Adrenal gland (tissue), 12 donors: Measurements from ENCODE around the gene CD33. TPM values are rescaled to one million over a fixed set of nuclear protein-coding genes. Genes with fewer than 3 reads are reported as not detected.
A peak's percentile ranks its signal among the peaks of the same experiment; 100 is the strongest.

Experiments used
- DNase-seq, 7 donors: peaks; one replicate each; pipeline ENCODE4 v3.0.0-alpha.2; 2019 to 2020
- H3K27ac ChIP-seq, 5 donors: fragments of 200-600 bp; sonication (generic) in 4 of 5; 1 replicate in 3 of 5; 2 replicates in 2 of 5; pipeline versions ENCODE4 v1.5.1 to v1.8.0; 2016 to 2020; ENCODE audit warnings: mild to moderate bottlenecking in 1 of 5
- H3K27me3 ChIP-seq: fragments of 200-600 bp; 2 replicates; pipeline ENCODE4 v1.8.0; 2021
- H3K36me3 ChIP-seq, 2 donors: fragments of 200-600 bp; replicated peaks in 1 of 2; 1 replicate in 1 of 2; 2 replicates in 1 of 2; pipeline versions ENCODE4 v1.5.1 to v1.8.0; 2018 to 2022
- H3K4me1 ChIP-seq, 2 donors: fragments of 200-600 bp; replicated peaks in 1 of 2; 1 replicate in 1 of 2; 2 replicates in 1 of 2; pipeline versions ENCODE4 v1.5.1 to v1.8.0; 2018 to 2021
- H3K4me3 ChIP-seq, 4 donors: fragments of 200-600 bp; sonication (generic) in 3 of 4; one replicate each; pipeline ENCODE4 v1.5.1; 2016 to 2018
- H3K9me3 ChIP-seq, 3 donors: fragments of 200-600 bp; sonication (generic) in 1 of 3; replicated peaks in 1 of 3; 1 replicate in 2 of 3; 2 replicates in 1 of 3; pipeline versions ENCODE4 v1.5.1 to v1.8.0; 2016 to 2021
- POLR2A ChIP-seq, 2 donors: fragments of 450-650 bp; IDR thresholded peaks; one replicate each; pipeline ENCODE4 v1.6.1; 2017; ENCODE audit warnings: antibody characterized with exemption in 2 of 2, mild to moderate bottlenecking in 2 of 2, moderate library complexity in 1 of 2
- WGBS, 4 donors: extraction: QIAGEN DNeasy Blood & Tissue Kit in 2 of 4; methylation state at CpG; one replicate each; pipeline versions ENCODE4 v1.1.5 to v1.1.7; 2013 to 2017; 5-methylcytosine and 5-hydroxymethylcytosine counted together
- intact Hi-C, 2 donors: fragments of 100-400 bp; cut with DNase I; formaldehyde crosslinking; loops; one replicate each; pipeline versions ENCODE4 v1.14.1 to v1.15.0; 2022 to 2023
- polyA plus RNA-seq, 3 donors: library from polyadenylated mRNA; stranded (reverse); fragments of 200-250 nt in 2 of 3; fragments of 350-450 nt in 1 of 3; fragmentation: Illumina TruSeq in 1 of 3; extraction: RNeasy Lipid Tissue Mini Kit (QIAGEN cat#74804) in 1 of 3; gene quantifications; one replicate each; pipeline ENCODE4 v1.2.3, GENCODE V29; 2013 to 2014
- total RNA-seq, 9 donors: library from RNA; depleted of rRNA in 4 of 9; stranded (reverse); fragments of >200 nt in 4 of 9; fragments of 120-200 nt in 1 of 9; fragmentation: NEBNext Ultra II Directional in 1 of 9; extraction: Animal tissue kit (Norgen Biotek cat#: 25700) in 1 of 9; gene quantifications; one replicate each; pipeline versions ENCODE4 v1.1.0 to v1.2.4, GENCODE V29; 2013 to 2023
- TF ChIP-seq, protein P1 (sequence below), 6 experiments: fragments of 450-650 bp in 4 of 6; fragments of 200-600 bp in 2 of 6; sonication (generic) in 1 of 6; IDR thresholded peaks; 1 replicate in 5 of 6; 2 replicates in 1 of 6; pipeline versions ENCODE4 v1.5.1 to v1.8.0; 2016 to 2021; ENCODE audit warnings: antibody characterized with exemption in 6 of 6, mild to moderate bottlenecking in 2 of 6, moderate library complexity in 1 of 6
- donor health status: healthy with polysubstance abuse.
- donor health status: Bipolar disorder and iron deficiency.
- donor health status: DM: yes; HTN: yes; CAD: no.
- donor health status: DM: no; HTN: no; CAD: no.
- donor health status: DM: no; HTN: no; CAD: no.
- donor health status: DM: yes; HTN: yes; CAD: no.

The CD33 gene
- total and polyA plus RNA-seq, 12 donors, result 2.2 to 21.8 (median 11.4) TPM

DNA sequence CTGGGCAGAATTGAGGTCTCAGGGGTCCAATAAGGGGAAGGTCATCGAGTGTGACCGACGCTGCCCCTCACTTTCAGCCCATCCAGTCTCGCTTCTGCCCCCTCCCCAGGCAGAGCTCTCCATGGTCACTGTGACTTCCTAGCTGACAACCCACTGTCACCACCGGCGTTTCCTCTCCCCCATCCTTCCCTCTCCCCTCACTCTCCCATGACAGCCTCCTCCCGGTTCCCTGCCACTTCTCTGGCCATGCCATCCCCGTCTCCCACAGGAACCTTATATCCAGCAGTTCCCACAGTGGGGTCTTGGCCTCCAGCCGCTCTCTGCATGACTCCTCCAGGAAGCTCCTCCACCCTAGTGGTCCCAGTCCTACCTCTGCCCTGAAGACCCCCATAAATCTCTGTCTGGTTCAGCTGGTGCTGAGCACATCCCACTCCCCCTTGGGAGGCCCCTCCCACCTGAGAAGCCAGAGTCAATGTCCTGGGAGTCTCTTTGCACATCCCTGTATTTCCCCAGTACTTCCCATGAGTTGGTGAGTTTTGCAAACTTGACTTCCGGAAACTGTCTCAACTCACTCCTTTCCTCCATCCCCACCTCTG, 24.7 kb upstream of the CD33 start:
- no peaks in the 10 kb centered on the region for H3K4me1 ChIP-seq
- H3K36me3 ChIP-seq, result no peaks in the 10 kb centered on the region
- peaks cover 2% of the 10 kb centered on the region for H3K27me3 ChIP-seq
- no peaks in the 10 kb centered on the region for H3K9me3 ChIP-seq
- no peak for DNase-seq
- 54 to 58% (median 57%) methylated on average over 10 of the region's 10 CpGs for WGBS, 4 donors
- H3K27ac ChIP-seq, result no peak overlapping the region
- TF ChIP-seq, protein P1, sequence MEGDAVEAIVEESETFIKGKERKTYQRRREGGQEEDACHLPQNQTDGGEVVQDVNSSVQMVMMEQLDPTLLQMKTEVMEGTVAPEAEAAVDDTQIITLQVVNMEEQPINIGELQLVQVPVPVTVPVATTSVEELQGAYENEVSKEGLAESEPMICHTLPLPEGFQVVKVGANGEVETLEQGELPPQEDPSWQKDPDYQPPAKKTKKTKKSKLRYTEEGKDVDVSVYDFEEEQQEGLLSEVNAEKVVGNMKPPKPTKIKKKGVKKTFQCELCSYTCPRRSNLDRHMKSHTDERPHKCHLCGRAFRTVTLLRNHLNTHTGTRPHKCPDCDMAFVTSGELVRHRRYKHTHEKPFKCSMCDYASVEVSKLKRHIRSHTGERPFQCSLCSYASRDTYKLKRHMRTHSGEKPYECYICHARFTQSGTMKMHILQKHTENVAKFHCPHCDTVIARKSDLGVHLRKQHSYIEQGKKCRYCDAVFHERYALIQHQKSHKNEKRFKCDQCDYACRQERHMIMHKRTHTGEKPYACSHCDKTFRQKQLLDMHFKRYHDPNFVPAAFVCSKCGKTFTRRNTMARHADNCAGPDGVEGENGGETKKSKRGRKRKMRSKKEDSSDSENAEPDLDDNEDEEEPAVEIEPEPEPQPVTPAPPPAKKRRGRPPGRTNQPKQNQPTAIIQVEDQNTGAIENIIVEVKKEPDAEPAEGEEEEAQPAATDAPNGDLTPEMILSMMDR (IDR thresholded peaks at IDR 0.05), result no peak
- TF ChIP-seq POLR2A (IDR thresholded peaks at IDR 0.05), result no peak
- no peak overlapping the region for H3K4me3 ChIP-seq
- intact Hi-C loops, result no loop called here

DNA sequence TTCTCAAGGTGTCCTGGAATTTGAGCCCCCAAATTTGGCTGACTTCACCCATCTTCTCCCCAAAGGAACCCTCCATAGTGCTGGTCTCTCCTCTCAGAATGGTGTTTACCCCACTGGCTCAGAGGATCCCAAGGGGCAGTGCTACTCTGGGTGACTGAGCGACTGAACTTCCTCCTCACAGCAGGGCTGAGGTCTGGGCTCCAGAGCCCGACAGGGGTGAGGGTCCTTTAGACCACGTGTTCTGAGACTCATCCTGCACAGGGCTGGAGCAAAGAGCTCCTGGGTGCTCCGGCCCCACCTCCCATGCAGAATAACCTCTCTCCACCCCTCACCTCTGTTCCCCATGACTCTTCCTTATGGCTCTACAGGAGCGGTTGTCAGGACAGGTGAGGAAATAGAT, 23.2 kb upstream of the CD33 start:
- intact Hi-C loops, result no loop called here
- 55 to 82% (median 60%) methylated on average over 2 to 5 of the region's 5 CpGs for WGBS, 4 donors
- Histone ChIP-seq H3K9me3 (no peaks in the 10 kb centered on the region), H3K4me1 (no peaks in the 10 kb centered on the region), H3K4me3 (no peak overlapping the region), H3K27me3 (peaks cover 2% of the 10 kb centered on the region), H3K27ac (no peak overlapping the region), H3K36me3 (no peaks in the 10 kb centered on the region)
- TF ChIP-seq, protein P1 (IDR thresholded peaks at IDR 0.05), result no peak
- TF ChIP-seq POLR2A (IDR thresholded peaks at IDR 0.05), result no peak
- no peak for DNase-seq

DNA sequence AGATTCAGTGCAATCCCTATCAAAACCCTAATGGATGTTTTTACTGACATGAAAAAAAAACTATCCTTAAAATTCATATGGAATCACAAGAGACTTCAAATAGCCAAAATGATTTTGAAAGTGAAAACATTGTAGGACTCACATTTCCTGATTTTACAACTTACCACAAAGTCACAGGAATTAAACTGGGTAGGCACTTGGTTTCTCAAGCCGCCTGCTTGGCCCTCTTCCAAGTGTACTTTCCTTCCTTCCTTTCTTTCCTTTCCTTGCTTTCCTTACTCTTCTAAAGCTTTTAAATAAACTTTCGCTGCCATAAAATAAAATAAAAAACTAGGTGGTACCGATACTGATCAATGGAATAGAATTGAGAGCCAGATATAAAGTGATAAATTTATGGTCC, 21.0 kb upstream of the CD33 start:
- 54 to 67% (median 63%) methylated on average over 3 of the region's 3 CpGs for WGBS, 4 donors
- no peak overlapping the region for H3K27ac ChIP-seq
- no peaks in the 10 kb centered on the region for H3K9me3 ChIP-seq
- H3K4me3 ChIP-seq, result no peak overlapping the region
- H3K36me3 ChIP-seq, result no peaks in the 10 kb centered on the region
- DNase-seq, result peak in 1 of 7 donors; percentile 15
- H3K27me3 ChIP-seq, result peaks cover 2% of the 10 kb centered on the region
- no peaks in the 10 kb centered on the region for H3K4me1 ChIP-seq
- TF ChIP-seq POLR2A (IDR thresholded peaks at IDR 0.05), result no peak
- TF ChIP-seq, protein P1 (IDR thresholded peaks at IDR 0.05), result no peak
- intact Hi-C loops, result no loop called here

DNA sequence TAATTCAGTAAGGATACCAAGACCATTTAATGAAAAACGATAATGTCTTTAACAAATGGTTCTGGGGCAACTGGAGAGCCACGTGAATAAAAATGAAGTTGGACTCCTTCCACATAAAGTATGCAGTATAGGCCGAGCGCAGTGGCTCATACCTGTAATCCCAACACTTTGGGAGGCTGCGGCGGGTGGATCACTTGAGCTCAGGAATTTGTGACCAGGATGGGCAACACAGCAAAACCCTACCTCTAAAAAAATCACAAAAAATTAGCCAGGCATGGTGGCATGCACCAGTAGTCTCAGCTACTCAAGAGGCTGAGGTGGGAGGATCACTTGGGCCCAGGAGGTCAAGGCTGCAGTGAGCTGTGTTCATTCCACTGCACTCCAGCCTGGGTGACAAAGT, 20.6 kb upstream of the CD33 start:
- Histone ChIP-seq H3K27me3 (peaks cover under 1% of the 10 kb centered on the region), H3K4me1 (no peaks in the 10 kb centered on the region), H3K9me3 (no peaks in the 10 kb centered on the region), H3K27ac (no peak overlapping the region), H3K36me3 (no peaks in the 10 kb centered on the region), H3K4me3 (no peak overlapping the region)
- TF ChIP-seq, protein P1 (IDR thresholded peaks at IDR 0.05), result no peak
- TF ChIP-seq POLR2A (IDR thresholded peaks at IDR 0.05), result no peak
- 75 to 84% (median 78%) methylated on average over 6 of the region's 6 CpGs for WGBS, 4 donors
- intact Hi-C loops, result no loop called here
- DNase-seq, result no peak
